ENCODE measurements around the gene SLC1A7. TPM values are rescaled to one million over a fixed set of nuclear protein-coding genes. Genes with fewer than 3 reads are reported as not detected.

SLC1A7 gene
- total and polyA plus RNA-seq, 2 of the 13 experiments (the other 11 are each of a cell fraction or from before 2014, with no cell fraction given) = 0.04 to 2.0 TPM

DNA sequence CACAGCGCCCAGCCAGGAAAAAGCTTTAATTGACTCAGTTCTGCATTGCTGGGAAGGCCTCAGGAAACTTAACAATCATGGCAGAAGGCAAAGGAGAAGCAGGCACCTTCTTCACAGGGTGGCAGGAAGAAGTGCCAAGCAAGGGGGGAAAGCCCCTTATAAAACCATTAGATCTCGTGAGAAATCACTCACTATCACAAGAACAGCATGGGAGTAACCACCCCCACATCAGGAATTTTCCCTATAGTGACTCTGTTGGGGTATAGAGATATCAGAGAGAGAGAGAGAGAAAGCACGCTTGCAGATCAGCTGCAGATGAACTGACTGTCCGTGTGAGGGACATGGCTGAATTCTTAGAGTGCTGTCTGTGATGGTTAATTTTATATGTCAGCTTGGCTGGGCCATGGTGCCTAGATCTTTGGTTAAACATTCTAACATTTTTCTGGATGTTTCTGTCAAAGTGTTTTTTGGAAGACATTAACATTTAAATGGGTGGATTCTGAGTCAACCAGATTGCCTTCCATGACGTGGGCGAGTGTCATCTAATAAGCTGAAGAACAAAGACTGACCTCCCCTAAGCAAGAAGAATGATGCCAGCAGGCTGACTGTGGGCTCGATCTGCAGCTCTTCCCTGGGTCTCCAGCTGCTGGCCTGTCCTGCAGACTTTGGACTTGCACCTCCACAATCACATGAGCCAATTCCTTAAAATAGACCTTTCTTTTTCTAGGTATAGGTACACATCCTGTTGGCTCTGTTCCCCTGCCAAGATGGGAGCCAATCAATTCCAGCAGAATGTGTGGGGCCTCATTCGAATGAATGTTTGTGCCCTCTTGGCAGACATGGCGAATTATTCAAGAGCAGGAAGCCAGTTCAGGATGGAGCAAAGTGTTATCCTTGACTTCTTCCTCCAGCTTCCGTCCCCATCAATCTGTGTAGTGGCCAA, 32.8 kb upstream of the SLC1A7 start (continued):
- TF ChIP-seq, protein P1, sequence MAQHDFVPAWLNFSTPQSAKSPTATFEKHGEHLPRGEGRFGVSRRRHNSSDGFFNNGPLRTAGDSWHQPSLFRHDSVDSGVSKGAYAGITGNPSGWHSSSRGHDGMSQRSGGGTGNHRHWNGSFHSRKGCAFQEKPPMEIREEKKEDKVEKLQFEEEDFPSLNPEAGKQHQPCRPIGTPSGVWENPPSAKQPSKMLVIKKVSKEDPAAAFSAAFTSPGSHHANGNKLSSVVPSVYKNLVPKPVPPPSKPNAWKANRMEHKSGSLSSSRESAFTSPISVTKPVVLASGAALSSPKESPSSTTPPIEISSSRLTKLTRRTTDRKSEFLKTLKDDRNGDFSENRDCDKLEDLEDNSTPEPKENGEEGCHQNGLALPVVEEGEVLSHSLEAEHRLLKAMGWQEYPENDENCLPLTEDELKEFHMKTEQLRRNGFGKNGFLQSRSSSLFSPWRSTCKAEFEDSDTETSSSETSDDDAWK (CRISPR knock-in tag; IDR thresholded peaks at IDR 0.05) = no peak
- no peak for TF ChIP-seq PHF8 (CRISPR knock-in tag; IDR thresholded peaks at IDR 0.05)
- TF ChIP-seq ZMAT3 (CRISPR knock-in tag; conservative IDR thresholded peaks at IDR 0.05) = no peak
- no peak for TF ChIP-seq ZFP41 (CRISPR knock-in tag; IDR thresholded peaks at IDR 0.05; ENCODE audit: borderline replicate concordance)
- TF ChIP-seq ZFP36 (IDR thresholded peaks at IDR 0.05; ENCODE audit: borderline replicate concordance, low read depth, low read length, partially characterized antibody) = no peak
- TF ChIP-seq ATF6 (CRISPR knock-in tag; conservative IDR thresholded peaks at IDR 0.05) = no peak

- H3K27ac ChIP-seq (ENCODE audit: extremely low read length, insufficient read depth, low read length) = no peak overlapping the region
- H3K9ac ChIP-seq (ENCODE audit: insufficient read depth, low read depth, low read length) = no peak overlapping the region
- no peaks in the 10 kb centered on the region for H3K36me3 ChIP-seq (replicated peaks in 1 of 2; ENCODE audit: control insufficient read depth in 1 of 2, insufficient read depth in 2 of 2, low read length in 2 of 2)
- ChIA-PET POLR2A (interaction anchor here (1.0 to 1.4 kb wide), 2 partner anchors 11 to 27 kb away, joined by 3 to 4 read pairs; no protein-coding TSS in a partner anchor), CTCF (ENCODE audit: low intra/inter-chr PET ratio, low total read pairs) (no interaction called here)
- no peaks in the 10 kb centered on the region for H4K20me1 ChIP-seq (ENCODE audit: insufficient read depth, low read length)
- no peaks in the 10 kb centered on the region; a peak in 2 of 5 replicates for H3K27me3 ChIP-seq (ENCODE audit: control insufficient read depth in 1 of 2, insufficient read depth in 2 of 2, low read length in 2 of 2)
- peak; percentile 49 for ATAC-seq
- H3K4me3 ChIP-seq (replicated peaks in 1 of 3; ENCODE audit: insufficient read depth in 1 of 3, low read depth in 2 of 3, low read length in 3 of 3) = no peak overlapping the region
- no peak for FAIRE-seq
- H3K4me1 ChIP-seq (ENCODE audit: insufficient read depth, low read length) = peaks cover 56% of the 10 kb centered on the region
- peak overlapping the region; percentile 3 for H2AFZ ChIP-seq (ENCODE audit: low read length)
- peak overlapping the region; percentile 63 for H3K4me2 ChIP-seq (ENCODE audit: low read depth, low read length)
- DNase-seq (ENCODE audit: low spot score) = peak; percentile 45
- intact Hi-C loops (cut with micrococcal nuclease; ENCODE audit: unreplicated experiment) = no loop called here
- 8% methylated on average over 6 of the region's 6 CpGs for WGBS (ENCODE audit: low lambda C conversion rate)
- H3K79me2 ChIP-seq (ENCODE audit: insufficient read depth, low read length) = no peaks in the 10 kb centered on the region
- H3K9me3 ChIP-seq (ENCODE audit: low read length) = no peaks in the 10 kb centered on the region
- in situ Hi-C loops (cut with HindIII; ENCODE audit: extremely low pct_ligation_motif_present, low pct_unique_long_range_greater_than_20kb) = no loop called here
- no TSS peak for BruUV-seq (replicated peaks)
- TF ChIP-seq ZNF350 (CRISPR knock-in tag; IDR thresholded peaks at IDR 0.05; ENCODE audit: borderline replicate concordance, low read depth) (no peak), U2AF1 (optimal IDR thresholded peaks at IDR 0.05; ENCODE audit: low read depth, low read length) (no peak), XRCC5 (optimal IDR thresholded peaks at IDR 0.05; ENCODE audit: low read length) (peak; percentile 29), ZNF329 (CRISPR knock-in tag; IDR thresholded peaks at IDR 0.05; ENCODE audit: low read depth) (no peak), LCORL (IDR thresholded peaks at IDR 0.05) (no peak), LCORL (CRISPR knock-in tag; IDR thresholded peaks at IDR 0.05) (peak; percentile 42; the same call in 1 of the 2 replicates), SAP130 (CRISPR knock-in tag; IDR thresholded peaks at IDR 0.05; ENCODE audit: low read depth) (0 out of 2 replicates have a peak, but pooled peaks have one; percentile 22)
- TF ChIP-seq, protein P2, sequence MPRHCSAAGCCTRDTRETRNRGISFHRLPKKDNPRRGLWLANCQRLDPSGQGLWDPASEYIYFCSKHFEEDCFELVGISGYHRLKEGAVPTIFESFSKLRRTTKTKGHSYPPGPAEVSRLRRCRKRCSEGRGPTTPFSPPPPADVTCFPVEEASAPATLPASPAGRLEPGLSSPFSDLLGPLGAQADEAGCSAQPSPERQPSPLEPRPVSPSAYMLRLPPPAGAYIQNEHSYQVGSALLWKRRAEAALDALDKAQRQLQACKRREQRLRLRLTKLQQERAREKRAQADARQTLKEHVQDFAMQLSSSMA (CRISPR knock-in tag; IDR thresholded peaks at IDR 0.05) = no peak
- TF ChIP-seq, protein P3, sequence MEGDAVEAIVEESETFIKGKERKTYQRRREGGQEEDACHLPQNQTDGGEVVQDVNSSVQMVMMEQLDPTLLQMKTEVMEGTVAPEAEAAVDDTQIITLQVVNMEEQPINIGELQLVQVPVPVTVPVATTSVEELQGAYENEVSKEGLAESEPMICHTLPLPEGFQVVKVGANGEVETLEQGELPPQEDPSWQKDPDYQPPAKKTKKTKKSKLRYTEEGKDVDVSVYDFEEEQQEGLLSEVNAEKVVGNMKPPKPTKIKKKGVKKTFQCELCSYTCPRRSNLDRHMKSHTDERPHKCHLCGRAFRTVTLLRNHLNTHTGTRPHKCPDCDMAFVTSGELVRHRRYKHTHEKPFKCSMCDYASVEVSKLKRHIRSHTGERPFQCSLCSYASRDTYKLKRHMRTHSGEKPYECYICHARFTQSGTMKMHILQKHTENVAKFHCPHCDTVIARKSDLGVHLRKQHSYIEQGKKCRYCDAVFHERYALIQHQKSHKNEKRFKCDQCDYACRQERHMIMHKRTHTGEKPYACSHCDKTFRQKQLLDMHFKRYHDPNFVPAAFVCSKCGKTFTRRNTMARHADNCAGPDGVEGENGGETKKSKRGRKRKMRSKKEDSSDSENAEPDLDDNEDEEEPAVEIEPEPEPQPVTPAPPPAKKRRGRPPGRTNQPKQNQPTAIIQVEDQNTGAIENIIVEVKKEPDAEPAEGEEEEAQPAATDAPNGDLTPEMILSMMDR (CRISPR knock-in tag; IDR thresholded peaks at IDR 0.05) = peak; percentile 67
Observed at GRCh38 chr1:53172426-53173128, 30.1 kb upstream of the SLC1A7 start.

Data from HepG2 (cell line).